ENCODE results near the gene ACSF3. TPM values are rescaled to one million over a fixed set of nuclear protein-coding genes. Genes with fewer than 3 reads are reported as not detected.

The ACSF3 gene
- total RNA-seq, 6 donors from 2014 or later: 30.2 to 97.4 (median 35.3) TPM

DNA sequence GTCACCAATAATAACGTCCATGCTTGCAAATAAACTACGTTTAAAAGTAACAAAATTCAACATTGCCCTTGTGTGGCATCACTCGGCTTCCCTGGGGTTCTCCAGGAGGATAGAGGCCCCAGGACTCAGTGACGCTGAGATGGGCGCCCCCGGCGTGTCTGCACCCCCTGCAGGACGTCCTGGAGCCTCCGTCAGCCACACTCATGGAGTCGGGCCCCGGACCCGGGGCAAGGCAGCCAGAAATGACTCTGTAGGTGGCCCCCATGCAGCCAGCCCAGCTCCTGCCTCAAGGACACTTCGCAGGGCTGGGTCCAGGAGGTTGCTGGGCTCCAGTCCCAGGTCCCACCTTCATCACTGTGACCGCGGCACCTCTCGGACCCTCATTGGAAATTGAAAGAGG, 16.6 kb upstream of the ACSF3 start:
- Histone ChIP-seq H3K36me3 (no peaks in the 10 kb centered on the region), H3K27ac (no peak overlapping the region), H3K4me1 (peaks cover 0 to 7% (median 0%) of the 10 kb centered on the region in 4 donors), H3K9me3 (no peaks in the 10 kb centered on the region), H3K27me3 (no peaks in the 10 kb centered on the region), H3K4me3 (no peak overlapping the region)
- ATAC-seq (ENCODE audit: low FRiP score in 2 of 2): no peak
- peak in 1 of 2 donors; percentile 60 for DNase-seq
- TF ChIP-seq EP300 (IDR thresholded peaks at IDR 0.05) (no peak), POLR2A (IDR thresholded peaks at IDR 0.05) (no peak), POLR2AphosphoS5 (IDR thresholded peaks at IDR 0.05) (no peak)
- TF ChIP-seq, protein P1, sequence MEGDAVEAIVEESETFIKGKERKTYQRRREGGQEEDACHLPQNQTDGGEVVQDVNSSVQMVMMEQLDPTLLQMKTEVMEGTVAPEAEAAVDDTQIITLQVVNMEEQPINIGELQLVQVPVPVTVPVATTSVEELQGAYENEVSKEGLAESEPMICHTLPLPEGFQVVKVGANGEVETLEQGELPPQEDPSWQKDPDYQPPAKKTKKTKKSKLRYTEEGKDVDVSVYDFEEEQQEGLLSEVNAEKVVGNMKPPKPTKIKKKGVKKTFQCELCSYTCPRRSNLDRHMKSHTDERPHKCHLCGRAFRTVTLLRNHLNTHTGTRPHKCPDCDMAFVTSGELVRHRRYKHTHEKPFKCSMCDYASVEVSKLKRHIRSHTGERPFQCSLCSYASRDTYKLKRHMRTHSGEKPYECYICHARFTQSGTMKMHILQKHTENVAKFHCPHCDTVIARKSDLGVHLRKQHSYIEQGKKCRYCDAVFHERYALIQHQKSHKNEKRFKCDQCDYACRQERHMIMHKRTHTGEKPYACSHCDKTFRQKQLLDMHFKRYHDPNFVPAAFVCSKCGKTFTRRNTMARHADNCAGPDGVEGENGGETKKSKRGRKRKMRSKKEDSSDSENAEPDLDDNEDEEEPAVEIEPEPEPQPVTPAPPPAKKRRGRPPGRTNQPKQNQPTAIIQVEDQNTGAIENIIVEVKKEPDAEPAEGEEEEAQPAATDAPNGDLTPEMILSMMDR (IDR thresholded peaks at IDR 0.05): no peak
- 90 to 91% methylated on average over 6 to 15 of the region's 16 CpGs for WGBS, 2 donors

DNA sequence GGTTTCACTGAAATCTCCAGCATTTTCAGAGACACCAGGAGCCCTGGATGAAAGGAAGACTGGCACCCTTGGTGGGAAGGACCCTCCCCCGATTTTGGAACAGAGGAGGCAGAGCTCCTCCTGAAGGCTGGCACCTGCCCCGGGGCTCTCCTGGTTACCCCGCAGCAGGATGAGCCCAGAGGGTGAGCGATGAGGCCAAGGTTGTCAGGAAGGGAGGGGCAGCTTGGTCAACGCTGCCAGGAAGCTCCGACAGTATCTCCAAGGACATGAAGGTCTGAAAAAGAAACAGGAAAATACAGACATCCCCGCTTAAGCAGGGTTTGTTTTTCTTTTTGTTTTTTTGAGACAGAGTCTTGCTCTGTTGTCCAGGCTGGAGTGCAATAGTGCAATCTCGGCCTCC, 15.5 kb upstream of the ACSF3 start:
- TF ChIP-seq EP300 (IDR thresholded peaks at IDR 0.05) (peak in 1 of 4 donors; percentile 4), POLR2A (IDR thresholded peaks at IDR 0.05) (no peak), POLR2AphosphoS5 (IDR thresholded peaks at IDR 0.05) (peak in 1 of 2 donors; percentile 24)
- TF ChIP-seq, protein P1 (IDR thresholded peaks at IDR 0.05): no peak
- 60 to 69% methylated on average over 6 to 8 of the region's 8 CpGs for WGBS, 2 donors
- no peak for DNase-seq
- Histone ChIP-seq H3K9me3 (no peaks in the 10 kb centered on the region), H3K27ac (no peak overlapping the region), H3K4me1 (peaks cover 0 to 7% (median 0%) of the 10 kb centered on the region in 4 donors), H3K4me3 (no peak overlapping the region), H3K27me3 (no peaks in the 10 kb centered on the region), H3K36me3 (no peaks in the 10 kb centered on the region)
- no peak for ATAC-seq (ENCODE audit: low FRiP score in 2 of 2)

GRCh38 chr16:89079434-89079980, 14.1 kb upstream of the ACSF3 start:
- H3K9me3 ChIP-seq: no peaks in the 10 kb centered on the region
- TF ChIP-seq POLR2AphosphoS5 (IDR thresholded peaks at IDR 0.05): no peak
- no peak for TF ChIP-seq POLR2A (IDR thresholded peaks at IDR 0.05)
- TF ChIP-seq, protein P1 (IDR thresholded peaks at IDR 0.05): no peak
- TF ChIP-seq EP300 (IDR thresholded peaks at IDR 0.05): no peak
- DNase-seq: peak in 1 of 2 donors; percentile 72
- 85 to 95% methylated on average over 6 to 8 of the region's 19 CpGs for WGBS, 2 donors
- H3K4me1 ChIP-seq: peaks cover 0 to 7% (median 0%) of the 10 kb centered on the region in 4 donors
- no peak overlapping the region for H3K4me3 ChIP-seq
- no peak overlapping the region for H3K27ac ChIP-seq
- H3K27me3 ChIP-seq: no peaks in the 10 kb centered on the region
- no peak for ATAC-seq (ENCODE audit: low FRiP score in 2 of 2)
- H3K36me3 ChIP-seq: no peaks in the 10 kb centered on the region

GRCh38 chr16:89080196-89080853, 13.3 kb upstream of the ACSF3 start:
- H3K9me3 ChIP-seq: no peaks in the 10 kb centered on the region
- TF ChIP-seq POLR2A (IDR thresholded peaks at IDR 0.05): no peak
- TF ChIP-seq, protein P1 (IDR thresholded peaks at IDR 0.05): no peak
- no peak for TF ChIP-seq POLR2AphosphoS5 (IDR thresholded peaks at IDR 0.05)
- no peak for TF ChIP-seq EP300 (IDR thresholded peaks at IDR 0.05)
- H3K27ac ChIP-seq: no peak overlapping the region
- ATAC-seq (ENCODE audit: low FRiP score in 2 of 2) (peak in 1 of 2 donors; percentile 41), DNase-seq (peak in 1 of 2 donors; percentile 70)
- no peak overlapping the region for H3K4me3 ChIP-seq
- peaks cover 0 to 7% (median 0%) of the 10 kb centered on the region in 4 donors for H3K4me1 ChIP-seq
- no peaks in the 10 kb centered on the region for H3K27me3 ChIP-seq
- 85 to 90% methylated on average over 29 to 33 of the region's 33 CpGs for WGBS, 2 donors
- H3K36me3 ChIP-seq: no peaks in the 10 kb centered on the region

All from upper lobe of left lung (tissue), 6 donors.